Lower leg skin (tissue), 3 donors: ENCODE measurements around the gene DCLK2.

Experiments used
- CTCF ChIP-seq, 3 donors: fragments of 450-650 bp; IDR thresholded peaks; one replicate each; pipeline ENCODE4 v1.5.1; 2016; ENCODE audit warnings: antibody characterized with exemption in 3 of 3, mild to moderate bottlenecking in 3 of 3, moderate library complexity in 2 of 3
- POLR2A ChIP-seq, 2 donors: fragments of 450-650 bp; IDR thresholded peaks; one replicate each; pipeline ENCODE4 v1.6.1; 2016 to 2017; ENCODE audit warnings: antibody characterized with exemption in 2 of 2, mild to moderate bottlenecking in 1 of 2, moderate library complexity in 1 of 2

GRCh38 chr4:150130933-150131332, 52.7 kb downstream of the DCLK2 start:
- no peak for TF ChIP-seq CTCF (IDR thresholded peaks at IDR 0.05)
- TF ChIP-seq POLR2A (IDR thresholded peaks at IDR 0.05), result no peak
